Colonic mucosa (tissue), 4 donors: ENCODE measurements around the gene CXCL6. TPM values are rescaled to one million over a fixed set of nuclear protein-coding genes. Genes with fewer than 3 reads are reported as not detected.

Experiments
- DNase-seq: peaks from one replicate; pipeline ENCODE4 v3.0.0-alpha.2; 2020
- H3K27ac ChIP-seq: fragments of 200-600 bp; one replicate; pipeline ENCODE4 v1.8.0; 2021
- H3K27me3 ChIP-seq: fragments of 200-600 bp; one replicate; pipeline ENCODE4 v1.8.0; 2021
- H3K36me3 ChIP-seq: fragments of 200-600 bp; one replicate; pipeline ENCODE4 v1.8.0; 2021
- H3K4me1 ChIP-seq: fragments of 200-600 bp; one replicate; pipeline ENCODE4 v1.8.0; 2021; ENCODE audit warnings: mild to moderate bottlenecking
- H3K4me3 ChIP-seq: fragments of 200-600 bp; one replicate; pipeline ENCODE4 v1.8.0; 2021
- H3K9ac ChIP-seq, 2 donors: one replicate each; pipeline ENCODE4 v1.7.0; 2013; ENCODE audit warnings: control low read depth in 2 of 2, low read depth in 2 of 2, low read length in 2 of 2
- H3K9me3 ChIP-seq: fragments of 200-600 bp; one replicate; pipeline ENCODE4 v1.8.0; 2021
- intact Hi-C: fragments of 100-400 bp; cut with DNase I; formaldehyde crosslinking; loops from one replicate; pipeline ENCODE4 v1.14.1; 2022
- total RNA-seq, 2 donors: library from RNA; stranded (reverse); fragmentation: NEBNext Ultra II Directional in 1 of 2; extraction: Animal tissue kit (Norgen Biotek cat#: 25700) in 1 of 2; gene quantifications; one replicate each; pipeline ENCODE4 v1.2.1, GENCODE V29; 2021
- TF ChIP-seq, protein P1 (sequence below): fragments of 200-600 bp; IDR thresholded peaks from one replicate; pipeline ENCODE4 v1.8.0; 2022; ENCODE audit warnings: antibody characterized with exemption, mild to moderate bottlenecking
- donor health status: healthy.
- donor health status: DM: no; HTN: no; CAD: no.
- donor health status: DM: no; HTN: no; CAD: no.

Gene CXCL6
- total RNA-seq, 2 donors from 2014 or later = 0.32 to 0.42 TPM

DNA sequence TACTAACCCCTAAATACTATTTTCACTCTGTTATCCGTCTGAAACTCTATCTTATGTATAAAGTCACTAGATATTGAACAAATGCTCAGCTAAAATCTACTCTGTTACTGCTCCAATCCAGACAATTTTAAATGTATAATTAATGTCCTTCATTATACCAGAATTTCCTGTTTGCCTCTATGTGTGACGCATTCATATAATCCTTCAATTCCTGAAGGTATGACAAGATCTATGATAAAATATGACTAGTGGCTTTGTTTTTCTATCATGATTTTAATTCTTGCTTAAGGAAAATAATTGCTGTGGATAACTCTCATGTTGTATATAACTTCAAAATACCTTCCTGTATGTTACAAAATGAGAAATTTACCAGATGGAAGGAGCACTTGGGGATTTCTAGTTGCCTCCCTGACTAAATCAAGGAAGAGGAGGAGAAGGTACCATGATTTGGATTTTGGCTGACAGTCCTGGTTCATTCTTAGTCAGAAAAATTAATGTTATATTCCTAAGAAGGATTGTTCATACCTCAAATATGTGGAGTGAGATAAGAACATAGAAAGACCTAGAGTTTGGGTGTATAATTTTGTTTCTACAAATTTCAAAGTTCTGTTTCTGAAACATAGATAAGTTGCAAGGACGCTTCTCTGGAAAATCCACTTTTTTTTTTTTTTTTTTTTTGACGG lies 4.9 kb downstream of the CXCL6 start:
- H3K4me1 ChIP-seq = no peaks in the 10 kb centered on the region
- intact Hi-C loops = no loop called here
- H3K9ac ChIP-seq = no peak overlapping the region
- no peak overlapping the region for H3K27ac ChIP-seq
- H3K36me3 ChIP-seq = no peaks in the 10 kb centered on the region
- TF ChIP-seq, protein P1, sequence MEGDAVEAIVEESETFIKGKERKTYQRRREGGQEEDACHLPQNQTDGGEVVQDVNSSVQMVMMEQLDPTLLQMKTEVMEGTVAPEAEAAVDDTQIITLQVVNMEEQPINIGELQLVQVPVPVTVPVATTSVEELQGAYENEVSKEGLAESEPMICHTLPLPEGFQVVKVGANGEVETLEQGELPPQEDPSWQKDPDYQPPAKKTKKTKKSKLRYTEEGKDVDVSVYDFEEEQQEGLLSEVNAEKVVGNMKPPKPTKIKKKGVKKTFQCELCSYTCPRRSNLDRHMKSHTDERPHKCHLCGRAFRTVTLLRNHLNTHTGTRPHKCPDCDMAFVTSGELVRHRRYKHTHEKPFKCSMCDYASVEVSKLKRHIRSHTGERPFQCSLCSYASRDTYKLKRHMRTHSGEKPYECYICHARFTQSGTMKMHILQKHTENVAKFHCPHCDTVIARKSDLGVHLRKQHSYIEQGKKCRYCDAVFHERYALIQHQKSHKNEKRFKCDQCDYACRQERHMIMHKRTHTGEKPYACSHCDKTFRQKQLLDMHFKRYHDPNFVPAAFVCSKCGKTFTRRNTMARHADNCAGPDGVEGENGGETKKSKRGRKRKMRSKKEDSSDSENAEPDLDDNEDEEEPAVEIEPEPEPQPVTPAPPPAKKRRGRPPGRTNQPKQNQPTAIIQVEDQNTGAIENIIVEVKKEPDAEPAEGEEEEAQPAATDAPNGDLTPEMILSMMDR = no peak
- no peak for DNase-seq
- no peak overlapping the region for H3K4me3 ChIP-seq
- no peaks in the 10 kb centered on the region for H3K27me3 ChIP-seq
- no peaks in the 10 kb centered on the region for H3K9me3 ChIP-seq

DNA sequence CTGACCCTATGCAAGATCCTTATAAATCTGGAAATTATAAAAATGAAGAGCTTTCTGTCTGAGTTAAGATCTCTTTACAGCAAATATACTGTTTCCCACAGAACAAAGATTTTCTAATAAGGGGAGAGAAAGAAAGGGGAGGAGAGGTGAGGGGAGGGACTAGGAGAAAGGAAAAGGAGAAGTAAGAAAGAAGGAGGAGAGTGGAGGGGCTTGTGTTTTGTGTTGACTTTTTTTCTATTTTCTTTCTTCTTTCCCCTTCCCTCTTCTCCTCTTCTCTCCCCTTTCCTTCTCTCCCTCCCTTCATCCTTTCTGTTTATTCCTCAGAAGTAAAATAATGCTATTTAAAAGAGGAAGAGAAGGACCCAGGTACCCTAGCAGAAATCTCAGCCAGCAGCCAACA lies 6.2 kb downstream of the CXCL6 start:
- Histone ChIP-seq H3K4me1 (no peaks in the 10 kb centered on the region), H3K4me3 (no peak overlapping the region), H3K27ac (no peak overlapping the region), H3K9ac (no peak overlapping the region), H3K27me3 (no peaks in the 10 kb centered on the region), H3K9me3 (no peaks in the 10 kb centered on the region), H3K36me3 (no peaks in the 10 kb centered on the region)
- intact Hi-C loops = no loop called here
- TF ChIP-seq, protein P1 = no peak
- DNase-seq = no peak

DNA sequence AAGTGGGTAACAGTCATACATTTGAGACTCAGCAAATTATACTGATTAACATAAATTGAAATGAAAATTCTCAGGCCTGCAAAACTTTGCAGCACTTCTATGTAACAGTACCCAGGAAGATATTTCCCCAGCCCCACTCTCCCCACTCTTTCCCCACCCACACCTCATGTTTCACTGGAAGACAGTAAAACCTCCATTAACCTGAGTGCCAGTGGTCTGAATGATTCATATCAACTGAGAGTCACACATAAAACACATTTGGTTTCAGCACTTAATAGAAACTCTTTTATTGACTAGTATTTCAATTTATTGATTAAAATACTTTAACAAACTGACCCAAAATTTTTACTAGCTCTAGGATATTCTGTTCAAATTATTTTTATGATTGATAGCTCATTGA lies 6.9 kb downstream of the CXCL6 start:
- Histone ChIP-seq H3K27me3 (no peaks in the 10 kb centered on the region), H3K27ac (no peak overlapping the region), H3K9me3 (no peaks in the 10 kb centered on the region), H3K4me1 (no peaks in the 10 kb centered on the region), H3K36me3 (no peaks in the 10 kb centered on the region), H3K9ac (no peak overlapping the region), H3K4me3 (no peak overlapping the region)
- intact Hi-C loops = no loop called here
- TF ChIP-seq, protein P1 = no peak
- DNase-seq = no peak

DNA sequence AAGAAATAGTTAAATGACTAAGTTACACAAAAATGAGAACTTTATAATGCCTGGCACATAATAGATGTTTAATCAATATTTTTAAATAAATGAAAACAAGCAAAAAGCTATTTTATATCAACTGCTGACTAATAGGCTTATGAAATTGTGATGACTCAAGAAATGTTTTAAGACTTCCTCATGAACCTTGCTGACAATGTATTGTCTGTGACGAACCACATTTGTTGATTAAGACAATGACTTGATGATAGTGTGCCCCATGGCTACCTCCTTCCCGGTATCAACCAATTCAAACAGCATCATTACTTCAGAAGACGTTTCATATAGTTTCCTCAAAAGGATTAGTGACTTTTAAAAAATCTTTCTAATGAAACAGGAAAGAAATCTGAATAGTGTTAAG lies 7.9 kb downstream of the CXCL6 start:
- Histone ChIP-seq H3K27me3 (no peaks in the 10 kb centered on the region), H3K9ac (no peak overlapping the region), H3K9me3 (no peaks in the 10 kb centered on the region), H3K4me1 (no peaks in the 10 kb centered on the region), H3K36me3 (no peaks in the 10 kb centered on the region), H3K27ac (no peak overlapping the region), H3K4me3 (no peak overlapping the region)
- intact Hi-C loops = no loop called here
- TF ChIP-seq, protein P1 = no peak
- DNase-seq = no peak

DNA sequence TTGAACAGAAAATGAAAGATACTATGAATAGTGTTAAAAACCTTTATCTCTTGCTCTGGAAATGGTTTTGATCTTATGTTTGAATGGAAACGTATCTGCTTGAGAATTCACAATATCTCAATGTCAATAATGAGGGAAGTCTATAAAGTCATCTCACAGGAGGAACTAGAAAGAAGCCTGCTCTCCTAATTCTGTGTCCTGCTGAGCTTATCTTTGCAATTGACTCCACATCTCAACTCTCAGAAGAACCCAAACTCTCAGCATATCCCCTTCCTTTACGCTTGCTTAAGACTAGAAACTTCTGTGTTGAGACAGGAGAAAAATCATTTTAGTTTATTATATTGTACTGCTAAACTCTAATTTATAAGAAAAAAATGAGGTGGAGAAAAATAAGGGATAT lies 8.3 kb downstream of the CXCL6 start:
- Histone ChIP-seq H3K36me3 (no peaks in the 10 kb centered on the region), H3K9ac (no peak overlapping the region), H3K9me3 (no peaks in the 10 kb centered on the region), H3K27me3 (no peaks in the 10 kb centered on the region), H3K4me3 (no peak overlapping the region), H3K4me1 (no peaks in the 10 kb centered on the region), H3K27ac (no peak overlapping the region)
- TF ChIP-seq, protein P1 = no peak
- intact Hi-C loops = no loop called here
- no peak for DNase-seq
